GM10266 (cell line): ENCODE measurements around the gene ARL8B.

Source experiments
- DNase-seq: peaks from one replicate; pipeline ENCODE4 v3.0.0; 2012; ENCODE audit errors: extremely low spot score
- CTCF ChIP-seq: IDR thresholded peaks from 2 replicates; pipeline ENCODE4 v1.5.1; 2012; ENCODE audit warnings: mild to moderate bottlenecking, low read depth; ENCODE audit not compliant: control insufficient read depth, insufficient read depth; ENCODE audit errors: missing control alignments

The ARL8B gene

DNA sequence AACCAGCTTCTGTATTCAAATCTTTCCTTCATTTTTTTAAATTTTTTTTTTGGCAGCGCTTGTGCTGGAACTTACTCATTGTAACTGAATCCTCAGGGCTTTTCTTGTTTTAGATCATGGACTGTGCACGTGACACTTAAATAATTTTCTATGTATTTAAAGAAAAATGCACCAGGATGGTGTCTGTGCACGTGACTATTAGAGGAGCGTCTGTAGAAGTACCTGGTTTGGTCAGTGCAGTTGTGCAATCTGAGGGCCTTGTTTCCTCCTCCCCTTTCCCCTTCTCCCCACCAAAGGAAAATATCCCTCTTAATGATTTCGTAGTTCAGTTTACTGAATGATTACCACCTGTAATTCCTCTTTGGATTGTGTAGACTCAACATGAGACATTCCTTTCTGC lies 96.7 kb downstream of the ARL8B start:
- no peak for DNase-seq
- TF ChIP-seq CTCF: no peak

DNA sequence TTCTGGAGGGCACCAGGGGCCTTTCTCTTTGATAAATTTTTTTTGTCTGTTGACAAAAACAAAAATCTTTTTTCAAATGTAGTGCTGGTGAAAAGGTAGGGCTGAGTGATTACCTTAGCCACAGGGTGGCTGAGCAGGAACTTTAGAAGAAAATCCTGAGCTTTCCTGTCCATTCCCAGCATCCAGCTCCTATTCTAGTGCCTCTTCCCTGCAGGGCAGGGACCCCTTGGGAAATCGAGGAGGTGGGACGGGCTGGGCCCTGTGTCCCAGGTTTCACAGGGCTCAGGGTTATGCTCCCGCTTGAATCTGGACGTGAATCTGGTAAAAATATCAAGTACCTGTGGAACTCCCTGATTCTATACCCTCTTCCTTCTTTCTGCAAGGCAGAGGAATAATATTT lies 97.1 kb downstream of the ARL8B start:
- no peak for TF ChIP-seq CTCF
- no peak for DNase-seq

DNA sequence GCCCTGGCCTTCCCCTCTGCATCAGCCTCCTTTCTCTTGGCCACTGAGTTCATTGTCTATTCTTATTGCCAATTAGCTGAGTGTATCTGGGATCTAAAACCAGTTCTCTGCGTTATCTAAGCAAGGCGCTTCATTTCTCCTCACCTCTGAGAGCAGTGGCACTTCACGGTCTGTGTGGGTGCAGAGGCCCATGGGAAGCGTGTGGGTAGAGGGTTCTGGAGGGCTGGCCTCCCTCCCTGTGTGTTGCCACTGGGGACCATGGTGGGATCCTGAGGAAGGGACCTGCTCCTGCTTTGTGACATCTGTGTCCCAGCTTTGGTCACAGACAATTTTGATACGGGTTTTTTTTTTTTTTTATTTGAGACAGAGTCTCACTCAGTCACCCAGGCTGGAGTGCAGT lies 98.1 kb downstream of the ARL8B start:
- no peak for DNase-seq
- no peak for TF ChIP-seq CTCF

DNA sequence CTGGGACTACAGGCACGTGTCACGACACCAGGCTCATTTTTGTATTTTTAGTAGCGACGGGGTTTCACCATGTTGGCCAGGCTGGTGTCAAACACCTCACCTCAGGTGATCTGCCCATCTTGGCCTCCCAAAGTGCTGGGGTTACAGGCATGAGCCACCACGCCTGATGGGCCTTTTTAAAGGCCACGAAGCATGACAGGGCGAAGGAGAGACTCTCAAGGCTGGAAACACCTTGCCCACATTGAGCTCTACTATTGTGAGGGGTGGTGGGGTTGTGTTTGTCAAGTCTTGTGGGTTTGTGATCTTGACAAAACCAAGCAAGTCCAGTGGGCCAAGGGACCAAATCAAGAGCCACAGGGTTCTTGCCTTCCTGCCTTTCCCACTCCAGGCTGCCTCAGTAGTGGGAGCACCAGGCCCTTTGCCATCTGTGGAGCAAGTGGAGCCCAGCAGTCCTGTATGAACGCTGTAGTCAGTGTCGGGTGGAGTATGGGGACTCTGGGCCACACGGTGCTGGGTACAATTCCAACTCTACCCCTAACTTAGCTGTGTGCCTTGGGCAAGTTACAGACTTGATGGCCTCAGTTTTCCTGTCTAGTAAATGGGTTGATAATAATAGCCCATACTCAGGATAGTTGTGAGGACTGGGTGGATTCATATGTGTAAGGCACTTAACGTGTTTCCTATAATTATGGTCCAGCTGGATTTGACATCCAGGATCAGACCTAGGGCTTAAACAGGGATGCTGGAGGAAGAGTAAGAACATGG lies 98.8 kb downstream of the ARL8B start:
- no peak for DNase-seq
- no peak for TF ChIP-seq CTCF

DNA sequence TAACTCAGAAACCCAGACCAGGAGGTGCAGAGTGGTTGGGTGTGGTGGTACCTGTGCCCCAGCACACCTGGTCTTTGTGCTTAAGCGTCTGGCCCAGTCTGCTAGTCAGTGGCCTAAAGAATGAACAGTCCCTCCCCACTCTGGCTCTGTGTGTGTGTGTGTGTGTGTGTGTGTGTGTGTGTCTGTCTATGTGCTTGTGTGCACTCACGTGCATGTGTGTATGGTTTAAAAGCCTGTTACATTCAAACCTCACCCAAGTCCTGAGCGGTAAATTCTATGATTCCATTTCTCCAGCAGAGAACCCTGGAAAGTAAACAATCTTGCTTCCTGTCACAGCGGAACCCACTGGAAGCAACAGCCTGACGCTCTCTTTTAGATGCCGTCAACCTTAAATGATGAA lies 99.6 kb downstream of the ARL8B start:
- DNase-seq: no peak
- no peak for TF ChIP-seq CTCF

DNA sequence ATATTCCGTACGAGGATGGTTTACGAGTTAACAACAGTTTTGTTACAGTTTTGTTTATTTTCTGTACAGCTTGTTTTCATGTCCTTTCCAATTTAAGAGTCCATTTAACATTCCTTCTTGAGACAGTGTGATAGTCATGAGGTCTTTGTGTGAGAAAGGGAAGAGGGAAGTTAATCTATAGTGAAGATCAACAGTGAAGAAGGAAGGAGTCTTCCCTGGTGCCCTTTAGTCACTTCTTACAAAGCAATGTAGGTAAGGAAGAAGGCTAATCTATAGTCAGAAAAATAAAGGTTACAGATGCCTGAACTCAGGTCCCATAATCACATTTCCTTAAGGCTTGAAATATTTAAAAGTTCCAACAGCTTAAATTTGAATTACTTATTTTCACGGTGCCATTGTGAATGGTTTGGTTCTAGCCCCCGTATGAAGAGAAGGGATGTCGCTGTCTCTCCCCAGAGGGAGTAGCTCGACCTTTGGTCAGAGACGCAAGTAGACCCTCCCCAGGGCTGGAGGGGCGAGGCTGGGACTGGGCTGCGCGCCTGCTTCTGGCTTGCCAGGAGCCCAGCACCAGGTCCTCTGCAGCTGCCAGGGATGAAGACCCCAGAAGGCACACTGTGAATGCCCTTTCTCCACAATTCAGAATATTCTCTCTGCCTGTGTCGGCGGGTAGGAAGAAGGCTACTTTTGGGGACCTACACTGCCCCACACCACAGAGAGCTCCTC lies 100.4 kb downstream of the ARL8B start:
- no peak for TF ChIP-seq CTCF
- DNase-seq: no peak

DNA sequence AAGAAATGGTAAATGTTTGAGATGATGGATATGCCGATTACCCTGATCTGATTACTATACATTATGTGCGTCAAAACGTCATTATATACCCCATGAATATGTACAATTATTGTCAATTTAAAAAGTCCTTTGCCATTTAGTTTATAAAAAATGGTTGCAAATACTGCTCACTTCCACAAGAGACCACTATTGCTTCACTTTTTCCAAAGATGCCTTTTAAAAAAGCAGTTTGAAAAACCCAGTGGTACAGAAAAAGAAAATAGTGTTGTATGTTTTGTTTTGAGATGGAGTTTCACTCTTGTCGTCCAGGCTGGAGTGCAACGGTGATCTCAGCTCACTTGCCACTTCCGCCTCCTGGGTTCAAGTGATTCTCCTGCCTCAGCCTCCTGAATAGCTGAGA lies 104.7 kb downstream of the ARL8B start:
- DNase-seq: peak; percentile 45
- TF ChIP-seq CTCF: peak; percentile 41
